CD4-positive, alpha-beta memory T cell (primary cell): ENCODE results near the gene PCDHAC2. TPM values are rescaled to one million over a fixed set of nuclear protein-coding genes. Genes with fewer than 3 reads are reported as not detected.

Source experiments
- CTCF ChIA-PET: fragments of 350-600 bp; sonication (Branson Sonifier 250); formaldehyde crosslinking; loops from one replicate; lab custom pipeline; 2021; ENCODE audit warnings: inconsistent platforms; ENCODE audit not compliant: partially characterized antibody; lab: Charles Lee
- POLR2A ChIA-PET: fragments of 350-600 bp; sonication (Branson Sonifier 250); formaldehyde crosslinking; loops from one replicate; lab custom pipeline; 2021; ENCODE audit not compliant: partially characterized antibody; lab: Charles Lee
- DNase-seq, 5 donors: peaks; one replicate each; pipeline versions ENCODE4 v3.0.0 to v3.0.0-alpha.2; 2020 to 2022; ENCODE audit warnings: mixed read lengths in 1 of 5
- H3K27ac ChIP-seq: one replicate; pipeline ENCODE4 v1.7.0; 2013; ENCODE audit warnings: low read depth, low read length
- H3K27me3 ChIP-seq: 2 replicates; pipeline ENCODE4 v1.7.0; 2013; ENCODE audit warnings: mild to moderate bottlenecking, low read length, moderate library complexity; ENCODE audit not compliant: insufficient read depth
- H3K36me3 ChIP-seq: 2 replicates; pipeline ENCODE4 v1.7.0; 2013; ENCODE audit warnings: mild to moderate bottlenecking, low read length, moderate library complexity; ENCODE audit not compliant: insufficient read depth
- H3K4me1 ChIP-seq: 2 replicates; pipeline ENCODE4 v1.7.0; 2013; ENCODE audit warnings: mild to moderate bottlenecking, low read length, moderate library complexity; ENCODE audit not compliant: insufficient read depth
- H3K4me3 ChIP-seq, 2 donors: one replicate each; pipeline ENCODE4 v1.7.0; 2013; ENCODE audit warnings: low read length in 2 of 2, mild to moderate bottlenecking in 1 of 2
- H3K9me3 ChIP-seq, 2 donors: one replicate each; pipeline ENCODE4 v1.7.0; 2013; ENCODE audit warnings: low read length in 2 of 2, control low read depth in 1 of 2; ENCODE audit not compliant: control insufficient read depth in 1 of 2
- H3K27ac Mint-ChIP-seq, 7 donors: one replicate each; pipeline ENCODE4 v1.8.0; 2020 to 2021; ENCODE audit warnings: mixed read lengths in 7 of 7, mild to moderate bottlenecking in 6 of 7, inconsistent platforms in 3 of 7, moderate library complexity in 3 of 7
- H3K27me3 Mint-ChIP-seq, 2 donors: one replicate each; pipeline ENCODE4 v1.8.0; 2020 to 2021; ENCODE audit warnings: mixed read lengths in 2 of 2
- H3K36me3 Mint-ChIP-seq, 2 donors: one replicate each; pipeline ENCODE4 v1.8.0; 2020 to 2021; ENCODE audit warnings: mixed read lengths in 2 of 2, inconsistent platforms in 1 of 2, mild to moderate bottlenecking in 1 of 2
- H3K4me1 Mint-ChIP-seq, 4 donors: one replicate each; pipeline ENCODE4 v1.8.0; 2020 to 2021; ENCODE audit warnings: mixed read lengths in 4 of 4, mild to moderate bottlenecking in 1 of 4
- H3K4me3 Mint-ChIP-seq, 8 donors: one replicate each; pipeline ENCODE4 v1.8.0; 2020 to 2021; ENCODE audit warnings: mixed read lengths in 8 of 8, mild to moderate bottlenecking in 7 of 8, moderate library complexity in 6 of 8, inconsistent platforms in 3 of 8
- H3K9me3 Mint-ChIP-seq, 8 donors: one replicate each; pipeline ENCODE4 v1.8.0; 2020 to 2021; ENCODE audit warnings: mixed read lengths in 8 of 8, mild to moderate bottlenecking in 5 of 8, inconsistent platforms in 3 of 8, moderate library complexity in 1 of 8
- intact Hi-C: fragments of 100-400 bp; cut with micrococcal nuclease; formaldehyde crosslinking; loops from one replicate; pipeline ENCODE4 v1.15.1; 2023
- polyA plus RNA-seq, 2 donors: library from polyadenylated mRNA; unstranded; fragments of 300-500 nt; fragmentation: Illumina TruSeq; gene quantifications; one replicate each; pipeline ENCODE4 v1.2.3, GENCODE V29; 2021
- total RNA-seq, 2 experiments: library from RNA; stranded (reverse); gene quantifications; one replicate each; pipeline ENCODE4 v1.2.3, GENCODE V29; 2021

PCDHAC2 gene
- total and polyA plus RNA-seq, 4 experiments from 2014 or later: not detected

DNA sequence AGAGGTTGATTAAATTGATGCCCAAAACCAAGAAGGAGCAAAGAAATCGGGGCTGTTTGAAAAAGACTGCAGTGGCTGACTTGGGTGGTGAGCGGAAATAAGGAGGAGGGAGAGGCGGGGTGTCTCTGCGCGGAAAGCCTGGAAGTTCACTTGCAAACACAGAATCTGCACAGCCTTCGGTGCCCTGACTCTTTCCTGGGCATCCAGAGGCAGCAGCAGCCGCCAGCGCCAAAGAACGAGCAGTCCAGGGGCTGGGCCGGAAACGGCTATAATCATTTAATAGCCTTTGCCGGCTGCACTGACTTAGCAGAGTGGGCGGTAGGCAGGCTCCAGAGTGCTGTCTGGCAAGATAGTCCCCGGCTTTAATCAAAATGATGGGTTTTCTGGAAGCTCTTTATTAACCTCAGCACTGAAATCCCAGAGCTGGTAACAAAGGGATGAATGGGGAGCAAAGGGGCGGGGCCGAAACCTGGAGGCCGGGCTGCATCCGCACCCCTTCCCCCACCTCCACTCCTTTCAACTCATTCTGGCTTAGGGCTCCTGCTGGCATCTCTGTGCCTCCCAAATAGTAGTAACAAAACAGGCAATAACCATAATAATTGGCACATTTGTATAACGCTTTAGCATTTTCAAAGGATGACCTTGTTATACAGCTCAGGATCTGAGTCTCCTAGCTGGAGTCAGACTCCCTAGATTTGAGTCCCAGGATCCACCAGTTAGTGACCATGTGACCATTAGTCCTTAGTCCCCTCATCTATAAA lies 35.7 kb downstream of the PCDHAC2 start:
- Mint-ChIP-seq H3K27me3 (peaks cover 21 to 25% of the 10 kb centered on the region in 2 donors), H3K27ac (no peak overlapping the region), H3K36me3 (no peaks in the 10 kb centered on the region), H3K4me3 (peak overlapping the region in 5 of 8 donors; percentile 2 to 65 (median 22)), H3K4me1 (peaks cover 3 to 11% (median 7%) of the 10 kb centered on the region in 4 donors), H3K9me3 (peaks cover 0 to 4% (median 1%) of the 10 kb centered on the region in 8 donors)
- CTCF ChIA-PET: no interaction called here
- POLR2A ChIA-PET: no interaction called here
- H3K27me3 ChIP-seq: no peaks in the 10 kb centered on the region
- peaks cover 7% of the 10 kb centered on the region for H3K4me1 ChIP-seq
- no peak overlapping the region for H3K27ac ChIP-seq
- intact Hi-C loops: no loop called here
- no peak overlapping the region for H3K4me3 ChIP-seq
- H3K9me3 ChIP-seq: no peaks in the 10 kb centered on the region
- H3K36me3 ChIP-seq: no peaks in the 10 kb centered on the region
- no peak for DNase-seq

DNA sequence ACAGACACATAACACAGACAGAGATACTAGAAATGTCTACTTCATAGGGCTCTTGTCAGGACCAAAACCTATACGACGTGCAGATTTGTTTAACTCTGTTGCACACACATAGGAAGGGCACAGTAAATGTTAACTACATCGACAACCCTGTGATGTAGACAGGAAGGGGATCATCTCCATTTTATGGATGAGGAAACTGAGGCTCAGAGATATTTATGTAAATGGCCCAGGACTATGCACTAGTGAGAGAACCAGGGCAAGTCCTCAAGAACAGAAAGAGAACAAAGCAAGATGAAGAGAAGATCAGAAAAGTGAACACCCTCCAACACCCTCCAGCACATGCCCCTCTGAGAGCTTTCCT lies 36.3 kb downstream of the PCDHAC2 start:
- no peak overlapping the region for H3K4me3 Mint-ChIP-seq
- H3K27ac Mint-ChIP-seq: no peak overlapping the region
- ChIA-PET CTCF (no interaction called here), POLR2A (no interaction called here)
- Histone ChIP-seq H3K27me3 (no peaks in the 10 kb centered on the region), H3K36me3 (no peaks in the 10 kb centered on the region), H3K4me1 (peaks cover 7% of the 10 kb centered on the region), H3K9me3 (no peaks in the 10 kb centered on the region), H3K27ac (no peak overlapping the region), H3K4me3 (no peak overlapping the region)
- intact Hi-C loops: no loop called here
- no peak for DNase-seq
- no peaks in the 10 kb centered on the region for H3K36me3 Mint-ChIP-seq
- H3K9me3 Mint-ChIP-seq: peaks cover 0 to 4% (median 2%) of the 10 kb centered on the region in 8 donors
- peaks cover 21 to 25% of the 10 kb centered on the region in 2 donors for H3K27me3 Mint-ChIP-seq
- peaks cover 3 to 11% (median 7%) of the 10 kb centered on the region in 4 donors for H3K4me1 Mint-ChIP-seq

GRCh38 chr5:141003031-141003430 lies 36.8 kb downstream of the PCDHAC2 start:
- peaks cover 21 to 25% of the 10 kb centered on the region in 2 donors for H3K27me3 Mint-ChIP-seq
- intact Hi-C loops: no loop called here

GRCh38 chr5:141003791-141004611 lies 37.7 kb downstream of the PCDHAC2 start:
- Histone ChIP-seq H3K27ac (no peak overlapping the region), H3K36me3 (no peaks in the 10 kb centered on the region), H3K4me3 (no peak overlapping the region), H3K9me3 (no peaks in the 10 kb centered on the region), H3K4me1 (peaks cover 7% of the 10 kb centered on the region), H3K27me3 (no peaks in the 10 kb centered on the region)
- intact Hi-C loops: no loop called here
- Mint-ChIP-seq H3K4me3 (no peak overlapping the region), H3K36me3 (no peaks in the 10 kb centered on the region), H3K9me3 (peaks cover 0 to 5% (median 2%) of the 10 kb centered on the region in 8 donors), H3K4me1 (peaks cover 3 to 11% (median 7%) of the 10 kb centered on the region in 4 donors), H3K27ac (no peak overlapping the region), H3K27me3 (peaks cover 21 to 25% of the 10 kb centered on the region in 2 donors)
- no peak for DNase-seq
- POLR2A ChIA-PET: no interaction called here
- CTCF ChIA-PET: no interaction called here

More at GRCh38 chr5:141003031-141003430, 36.8 kb downstream of the PCDHAC2 start:
- no peaks in the 10 kb centered on the region for H3K27me3 ChIP-seq
- Mint-ChIP-seq H3K36me3 (no peaks in the 10 kb centered on the region), H3K27ac (no peak overlapping the region), H3K4me3 (no peak overlapping the region), H3K9me3 (peaks cover 0 to 5% (median 2%) of the 10 kb centered on the region in 8 donors), H3K4me1 (peaks cover 3 to 11% (median 7%) of the 10 kb centered on the region in 4 donors)
- ChIA-PET POLR2A (no interaction called here), CTCF (no interaction called here)
- no peak overlapping the region for H3K4me3 ChIP-seq
- no peak for DNase-seq
- peaks cover 7% of the 10 kb centered on the region for H3K4me1 ChIP-seq
- no peaks in the 10 kb centered on the region for H3K36me3 ChIP-seq
- H3K27ac ChIP-seq: no peak overlapping the region
- H3K9me3 ChIP-seq: no peaks in the 10 kb centered on the region

DNA sequence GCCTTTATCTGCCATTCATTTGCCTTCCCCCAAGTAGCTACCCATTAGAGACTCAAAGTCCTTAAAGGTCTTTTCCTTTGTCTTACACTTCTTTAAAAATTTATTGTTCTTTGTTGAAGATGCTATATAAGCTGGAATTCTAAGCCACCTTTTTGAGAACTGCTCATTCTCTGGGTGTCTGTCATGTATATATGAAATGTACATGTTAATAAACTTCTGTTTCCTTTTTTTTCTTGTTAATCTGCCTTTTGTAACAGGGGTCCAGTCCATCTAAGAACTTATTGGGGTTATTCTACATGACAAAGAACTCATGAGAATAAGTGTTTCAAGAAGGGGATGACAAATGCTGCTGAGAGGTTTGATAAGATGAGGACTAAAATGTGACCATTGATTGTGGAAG lies 41.5 kb downstream of the PCDHAC2 start:
- H3K9me3 ChIP-seq: no peaks in the 10 kb centered on the region
- H3K4me1 ChIP-seq: no peaks in the 10 kb centered on the region
- H3K4me3 ChIP-seq: no peak overlapping the region
- no peak for DNase-seq
- no peaks in the 10 kb centered on the region for H3K27me3 ChIP-seq
- Mint-ChIP-seq H3K27ac (no peak overlapping the region), H3K27me3 (peaks cover 5 to 6% of the 10 kb centered on the region in 2 donors), H3K4me3 (no peak overlapping the region), H3K9me3 (peaks cover 0 to 7% (median 3%) of the 10 kb centered on the region in 8 donors), H3K36me3 (no peaks in the 10 kb centered on the region), H3K4me1 (no peaks in the 10 kb centered on the region)
- no peak overlapping the region for H3K27ac ChIP-seq
- ChIA-PET POLR2A (no interaction called here), CTCF (no interaction called here)
- intact Hi-C loops: no loop called here
- no peaks in the 10 kb centered on the region for H3K36me3 ChIP-seq

DNA sequence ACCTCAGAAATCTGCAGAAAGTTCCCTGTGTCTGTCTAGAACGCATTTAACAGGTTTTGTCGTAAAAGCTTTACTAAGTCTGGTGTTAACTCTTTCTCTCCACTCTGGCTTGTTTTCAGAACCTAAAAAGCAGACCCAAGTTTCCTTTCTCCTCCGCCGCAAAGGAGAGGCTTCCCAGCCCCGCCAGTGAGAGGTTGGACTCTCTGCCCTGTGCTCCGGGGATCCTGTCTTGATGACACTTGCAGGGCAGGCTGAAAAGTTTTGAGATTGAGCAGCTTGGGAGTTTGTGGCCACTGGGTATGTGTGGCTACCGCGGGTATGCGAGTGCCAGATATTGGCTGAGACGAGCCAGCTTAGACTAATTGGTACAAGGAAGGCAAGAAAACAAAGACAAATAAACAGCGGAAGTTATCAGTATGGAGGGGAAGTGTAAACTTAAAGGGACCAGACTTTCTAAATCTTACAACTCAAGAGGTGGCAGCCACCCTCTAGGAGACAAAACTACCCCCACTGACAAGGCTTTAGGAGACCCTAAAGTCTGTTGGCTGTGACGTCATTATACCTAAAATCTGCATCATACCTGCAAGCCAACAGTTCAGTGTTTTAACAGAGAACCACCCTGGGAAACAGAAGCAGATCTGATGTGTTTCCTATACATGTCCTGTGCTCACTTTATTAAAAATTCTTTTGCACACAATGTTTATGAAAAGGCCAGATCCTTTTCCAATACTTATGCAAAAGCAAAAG lies 43.9 kb downstream of the PCDHAC2 start:
- peaks cover 2 to 6% of the 10 kb centered on the region in 2 donors for H3K27me3 Mint-ChIP-seq
- POLR2A ChIA-PET: no interaction called here

GRCh38 chr5:141017943-141018342 lies 51.7 kb downstream of the PCDHAC2 start:
- no peaks in the 10 kb centered on the region for H3K27me3 ChIP-seq
- peaks cover 0 to 5% (median 0%) of the 10 kb centered on the region in 8 donors for H3K9me3 Mint-ChIP-seq
- ChIA-PET POLR2A (no interaction called here), CTCF (no interaction called here)
- no peak overlapping the region for H3K27ac ChIP-seq
- H3K36me3 ChIP-seq: no peaks in the 10 kb centered on the region
- no peaks in the 10 kb centered on the region for H3K9me3 ChIP-seq
- H3K4me1 Mint-ChIP-seq: no peaks in the 10 kb centered on the region
- DNase-seq: no peak
- intact Hi-C loops: no loop called here
- no peak overlapping the region for H3K27ac Mint-ChIP-seq
- no peaks in the 10 kb centered on the region for H3K36me3 Mint-ChIP-seq
- peaks cover 4% of the 10 kb centered on the region in 2 donors for H3K27me3 Mint-ChIP-seq
- H3K4me1 ChIP-seq: no peaks in the 10 kb centered on the region
- H3K4me3 Mint-ChIP-seq: no peak overlapping the region
- H3K4me3 ChIP-seq: no peak overlapping the region

More for the DNA sequence above, 43.9 kb downstream of the PCDHAC2 start:
- Histone ChIP-seq H3K36me3 (no peaks in the 10 kb centered on the region), H3K27ac (no peak overlapping the region), H3K27me3 (no peaks in the 10 kb centered on the region), H3K4me1 (no peaks in the 10 kb centered on the region), H3K4me3 (no peak overlapping the region), H3K9me3 (no peaks in the 10 kb centered on the region)
- Mint-ChIP-seq H3K36me3 (no peaks in the 10 kb centered on the region), H3K27ac (no peak overlapping the region), H3K4me3 (no peak overlapping the region), H3K9me3 (peaks cover 0 to 7% (median 3%) of the 10 kb centered on the region in 8 donors), H3K4me1 (no peaks in the 10 kb centered on the region)
- intact Hi-C loops: no loop called here
- CTCF ChIA-PET: no interaction called here
- DNase-seq: no peak
